ENCODE data around the gene DCTPP1. TPM values are rescaled to one million over a fixed set of nuclear protein-coding genes. Genes with fewer than 3 reads are reported as not detected.

The DCTPP1 gene
- total and polyA plus RNA-seq, 2 of the 13 experiments (the other 11 are each of a cell fraction or from before 2014, with no cell fraction given) = 54.8 to 74.4 TPM

- TF ChIP-seq ZNF670 (CRISPR knock-in tag; IDR thresholded peaks at IDR 0.05; ENCODE audit: borderline replicate concordance) (no peak; the same call in 1 of the 2 replicates), FOXK2 (IDR thresholded peaks at IDR 0.05) (peak; percentile 71; the same call in 1 of the 2 replicates), ZSCAN9 (CRISPR knock-in tag; IDR thresholded peaks at IDR 0.05; ENCODE audit: borderline replicate concordance) (peak; percentile 75; the same call in 1 of the 2 replicates), ZBTB46 (CRISPR knock-in tag; IDR thresholded peaks at IDR 0.05; ENCODE audit: borderline replicate concordance) (peak; percentile 92; the same call in 1 of the 2 replicates), ZNF720 (CRISPR knock-in tag; IDR thresholded peaks at IDR 0.05) (no peak), TEF (CRISPR knock-in tag; IDR thresholded peaks at IDR 0.05) (no peak), ZNF33B (CRISPR knock-in tag; IDR thresholded peaks at IDR 0.05) (peak; percentile 78; the same call in 1 of the 2 replicates), ZMYM3 (CRISPR knock-in tag; IDR thresholded peaks at IDR 0.05) (peak; percentile 80), ATF5 (CRISPR knock-in tag; IDR thresholded peaks at IDR 0.05; ENCODE audit: low read depth) (no peak), ZNF550 (CRISPR knock-in tag; IDR thresholded peaks at IDR 0.05; ENCODE audit: borderline replicate concordance) (peak; percentile 98), ZNF343 (CRISPR knock-in tag; IDR thresholded peaks at IDR 0.05) (peak; percentile 45; the same call in 1 of the 2 replicates), ZNF775 (CRISPR knock-in tag; IDR thresholded peaks at IDR 0.05; ENCODE audit: borderline replicate concordance) (peak; percentile 73; the same call in 1 of the 2 replicates), PTBP1 (IDR thresholded peaks at IDR 0.05; ENCODE audit: low read depth, low read length, poor library complexity, severe bottlenecking) (no peak), CSRNP1 (CRISPR knock-in tag; IDR thresholded peaks at IDR 0.05) (peak; percentile 96), ZC3H13 (CRISPR knock-in tag; IDR thresholded peaks at IDR 0.05) (peak; percentile 82; the same call in 1 of the 2 replicates), ELF4 (CRISPR knock-in tag; IDR thresholded peaks at IDR 0.05; ENCODE audit: borderline replicate concordance) (peak; percentile 95; the same call in 1 of the 2 replicates), ZNF143 (CRISPR knock-in tag; IDR thresholded peaks at IDR 0.05) (peak; percentile 13; the same call in 1 of the 2 replicates), ZFP90 (CRISPR knock-in tag; IDR thresholded peaks at IDR 0.05; ENCODE audit: borderline replicate concordance) (peak; percentile 75; the same call in 1 of the 2 replicates), THAP9 (CRISPR knock-in tag; IDR thresholded peaks at IDR 0.05; ENCODE audit: borderline replicate concordance) (no peak; the same call in none of the 2 replicates), SRY (CRISPR knock-in tag; IDR thresholded peaks at IDR 0.05) (no peak; the same call in 1 of the 2 replicates), MTA3 (CRISPR knock-in tag; IDR thresholded peaks at IDR 0.05) (no peak)
These were observed at the start of gene DCTPP1 (continued) for GRCh38 chr16:30429678-30430427.

Data from HepG2 (cell line).